HG03066 (cell line): ENCODE measurements around the gene MAD1L1.

Experiments used
- ATAC-seq: cut with Tn5 transposase; IDR thresholded peaks from one replicate; pipeline ENCODE4 v1.9.1; 2021; ENCODE audit warnings: low read depth; ENCODE audit not compliant: unreplicated experiment

MAD1L1 gene

DNA sequence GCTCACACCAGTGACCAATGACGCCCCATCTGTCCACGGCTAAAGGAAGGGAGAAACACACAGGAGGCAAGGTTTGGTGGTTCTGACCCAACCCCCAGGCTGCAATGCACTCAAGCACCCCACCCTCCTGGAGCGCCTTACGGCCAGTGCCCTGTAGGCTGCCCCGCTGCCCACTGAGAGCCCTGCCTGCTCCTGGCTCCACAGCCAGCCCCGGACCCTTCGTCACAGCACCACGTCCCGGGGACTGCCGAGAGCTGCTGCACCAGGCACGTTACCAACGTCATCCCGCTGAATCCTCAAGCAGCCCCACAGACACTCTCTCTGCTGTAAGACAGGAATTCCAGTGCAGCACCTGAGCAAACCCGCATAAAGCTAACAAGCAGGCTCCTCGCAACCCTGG is 87.8 kb downstream of the MAD1L1 start:
- ATAC-seq, result no peak

- ATAC-seq, result no peak
Measured at GRCh38 chr7:2143981-2144595, 88.7 kb downstream of the MAD1L1 start.

DNA sequence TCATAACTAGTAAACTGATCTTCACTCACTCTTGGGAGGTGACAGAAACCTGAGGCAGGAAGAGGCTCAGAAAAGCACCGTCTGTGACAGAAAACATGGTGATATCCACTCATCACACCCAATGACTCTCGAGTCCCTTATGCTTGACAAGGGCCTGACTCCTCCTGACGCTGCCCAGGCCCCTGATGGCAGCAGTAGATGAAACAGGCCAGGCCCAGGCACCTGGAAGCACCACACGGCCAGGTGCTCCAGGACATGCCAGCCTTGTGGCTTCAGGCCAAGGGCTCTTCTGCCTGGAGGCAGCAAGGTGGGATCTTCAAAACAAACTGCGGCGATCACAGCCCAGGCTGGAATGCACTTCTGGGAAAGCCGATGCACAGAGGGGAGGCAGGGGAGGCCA is 89.3 kb downstream of the MAD1L1 start:
- ATAC-seq, result no peak

DNA sequence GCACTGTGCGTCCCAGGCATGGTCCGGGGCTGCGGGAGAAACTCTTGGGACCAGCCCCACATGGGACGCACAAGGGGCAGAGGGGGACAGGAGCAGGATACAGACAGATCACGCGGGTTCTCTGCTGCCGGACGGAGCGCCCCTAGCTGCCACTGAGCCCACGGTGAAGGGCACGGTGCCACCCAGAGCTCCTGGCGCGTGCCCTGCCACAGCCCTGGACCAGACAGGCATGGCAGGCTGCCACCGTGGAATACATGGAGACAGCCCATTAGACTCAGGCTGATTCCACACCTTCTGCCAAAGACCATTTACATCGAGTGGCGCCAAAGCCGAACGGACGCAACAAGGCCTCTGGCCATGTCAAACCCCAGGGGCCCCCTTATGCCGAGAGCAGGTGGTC is 90.4 kb downstream of the MAD1L1 start:
- ATAC-seq, result no peak

DNA sequence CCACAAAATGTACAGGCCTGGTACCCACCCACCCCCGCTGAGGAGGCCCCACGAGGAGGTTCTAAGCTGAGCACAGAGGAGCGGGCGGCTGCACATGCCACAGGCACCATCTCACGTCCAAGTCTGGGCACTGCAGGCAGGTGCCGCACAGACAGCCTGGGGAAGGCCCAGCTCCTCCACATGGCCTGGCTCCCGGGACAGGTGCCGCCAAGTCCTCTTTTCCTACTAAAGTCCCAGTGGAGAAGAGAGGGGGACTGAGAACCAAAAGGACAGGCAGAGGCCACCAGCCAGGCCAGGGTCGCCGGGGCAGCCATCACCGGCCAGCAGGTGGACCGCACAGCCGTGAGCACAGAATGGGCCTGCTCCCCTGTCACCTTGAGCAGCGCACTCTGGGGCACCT is 91.1 kb downstream of the MAD1L1 start:
- no peak for ATAC-seq

GRCh38 chr7:2141021-2141410 is 91.7 kb downstream of the MAD1L1 start:
- ATAC-seq, result no peak

- no peak for ATAC-seq
Measured at GRCh38 chr7:2140216-2141020, 92.3 kb downstream of the MAD1L1 start.

- ATAC-seq, result no peak
Measured at GRCh38 chr7:2139004-2139699, 93.6 kb downstream of the MAD1L1 start.

DNA sequence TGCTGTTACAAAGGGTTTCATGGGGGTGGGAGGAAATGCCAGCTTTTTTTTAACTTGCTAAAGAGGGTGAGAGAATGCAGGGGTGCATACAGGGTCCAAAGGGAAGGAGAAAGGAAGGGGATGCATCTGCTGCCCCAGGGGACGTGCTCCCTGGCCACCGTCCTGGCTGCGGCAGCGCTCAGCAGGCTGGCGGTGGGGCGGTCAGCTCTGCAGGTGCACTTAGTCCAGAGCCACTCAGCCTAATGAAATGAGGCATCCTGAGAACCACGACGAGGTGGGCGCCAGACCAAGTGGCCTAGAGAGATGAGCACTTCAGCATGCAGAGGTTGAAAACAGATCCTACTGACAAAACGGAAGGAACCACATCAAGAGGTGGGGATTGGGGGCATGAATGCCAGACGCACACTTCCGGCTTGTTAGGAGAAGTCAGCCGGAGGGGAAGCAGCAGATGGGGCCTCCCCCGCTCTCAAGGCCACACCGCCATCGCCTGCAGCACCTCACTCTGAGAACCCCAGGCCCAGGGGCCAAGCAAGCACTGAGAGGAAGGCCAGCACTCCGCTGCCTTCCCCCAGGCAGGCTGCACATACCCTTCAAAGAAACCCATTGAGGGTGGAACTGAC is 94.5 kb downstream of the MAD1L1 start:
- no peak for ATAC-seq

DNA sequence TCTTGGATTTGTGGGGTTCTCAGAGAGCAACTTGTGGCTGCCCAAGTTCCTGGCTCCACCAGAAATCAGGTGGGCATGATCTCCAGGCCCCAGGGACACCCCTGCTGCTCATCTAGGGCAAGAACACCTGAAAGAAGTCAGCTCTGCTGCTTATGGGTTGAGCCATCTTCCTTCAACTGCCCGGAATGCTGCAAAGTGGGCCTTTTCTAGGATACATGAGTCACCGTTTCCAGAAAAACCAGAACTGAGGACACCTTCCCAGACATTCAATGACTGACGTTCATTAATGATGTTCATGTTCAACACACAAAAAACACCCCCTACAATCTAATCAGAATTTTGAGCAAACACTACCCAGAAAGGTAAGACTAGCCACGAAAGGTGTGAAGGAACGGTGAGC is 98.0 kb downstream of the MAD1L1 start:
- ATAC-seq, result no peak

GRCh38 chr7:2132243-2132642 is 100.5 kb downstream of the MAD1L1 start:
- no peak for ATAC-seq

- no peak for ATAC-seq
Measured at GRCh38 chr7:2131800-2132199, 100.9 kb downstream of the MAD1L1 start.

DNA sequence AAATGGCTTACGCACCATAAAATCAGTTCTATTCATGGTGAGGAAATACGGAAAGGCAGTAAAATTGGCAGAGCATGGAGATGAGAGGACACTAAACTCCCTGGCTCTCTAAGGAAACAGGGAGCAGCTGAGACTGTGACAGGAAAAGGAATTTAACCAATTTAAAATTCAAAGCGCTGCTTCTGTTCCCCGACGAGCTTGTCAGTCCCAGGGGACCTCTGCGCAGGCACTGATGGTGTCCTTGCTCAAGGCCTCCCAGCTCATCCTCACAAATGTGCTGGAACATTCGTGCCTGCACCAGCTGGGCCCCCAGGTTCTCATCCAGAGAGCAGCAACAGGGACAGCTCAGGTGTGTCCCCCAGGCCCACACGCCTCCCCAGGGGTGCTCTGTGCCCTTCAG is 101.4 kb downstream of the MAD1L1 start:
- no peak for ATAC-seq

DNA sequence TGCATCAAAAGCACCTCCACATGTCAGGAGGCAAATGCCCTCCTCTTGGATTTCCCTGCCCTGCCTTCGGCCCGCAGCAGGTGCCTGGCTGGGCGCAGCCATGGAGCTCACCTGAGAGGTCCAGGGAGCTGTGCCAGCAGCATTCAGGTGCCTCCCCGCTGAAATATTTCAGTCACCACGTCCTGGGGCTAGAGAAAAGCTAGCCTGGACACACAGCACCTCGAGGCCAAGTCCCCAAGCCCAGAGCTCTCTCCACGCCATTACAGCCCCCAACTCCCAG is 102.7 kb downstream of the MAD1L1 start:
- ATAC-seq, result no peak

- ATAC-seq, result no peak
Measured at GRCh38 chr7:2129323-2130095, 103.2 kb downstream of the MAD1L1 start.

GRCh38 chr7:2128601-2129322 is 104.0 kb downstream of the MAD1L1 start:
- ATAC-seq, result no peak

DNA sequence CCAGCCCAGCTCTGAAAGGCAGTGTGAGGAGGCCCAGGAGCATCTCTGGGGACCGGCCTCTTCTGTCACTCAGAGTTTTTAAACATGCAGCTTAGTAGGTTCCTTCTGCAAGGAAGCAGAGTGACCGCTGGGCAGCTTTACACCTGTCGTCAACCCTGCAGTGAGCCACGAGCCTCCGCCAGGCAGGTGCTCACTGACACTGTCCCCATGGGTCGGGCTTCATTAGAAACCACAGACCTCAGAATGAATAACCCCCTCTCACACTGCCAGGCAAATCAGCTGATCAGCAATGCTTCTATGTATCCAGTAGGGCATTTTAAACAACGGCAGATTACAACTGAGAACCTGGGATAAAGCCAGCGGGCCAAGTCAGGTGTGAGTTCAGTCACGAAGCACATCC is 106.1 kb downstream of the MAD1L1 start:
- no peak for ATAC-seq

- no peak for ATAC-seq
Measured at GRCh38 chr7:2125931-2126330, 106.8 kb downstream of the MAD1L1 start.

DNA sequence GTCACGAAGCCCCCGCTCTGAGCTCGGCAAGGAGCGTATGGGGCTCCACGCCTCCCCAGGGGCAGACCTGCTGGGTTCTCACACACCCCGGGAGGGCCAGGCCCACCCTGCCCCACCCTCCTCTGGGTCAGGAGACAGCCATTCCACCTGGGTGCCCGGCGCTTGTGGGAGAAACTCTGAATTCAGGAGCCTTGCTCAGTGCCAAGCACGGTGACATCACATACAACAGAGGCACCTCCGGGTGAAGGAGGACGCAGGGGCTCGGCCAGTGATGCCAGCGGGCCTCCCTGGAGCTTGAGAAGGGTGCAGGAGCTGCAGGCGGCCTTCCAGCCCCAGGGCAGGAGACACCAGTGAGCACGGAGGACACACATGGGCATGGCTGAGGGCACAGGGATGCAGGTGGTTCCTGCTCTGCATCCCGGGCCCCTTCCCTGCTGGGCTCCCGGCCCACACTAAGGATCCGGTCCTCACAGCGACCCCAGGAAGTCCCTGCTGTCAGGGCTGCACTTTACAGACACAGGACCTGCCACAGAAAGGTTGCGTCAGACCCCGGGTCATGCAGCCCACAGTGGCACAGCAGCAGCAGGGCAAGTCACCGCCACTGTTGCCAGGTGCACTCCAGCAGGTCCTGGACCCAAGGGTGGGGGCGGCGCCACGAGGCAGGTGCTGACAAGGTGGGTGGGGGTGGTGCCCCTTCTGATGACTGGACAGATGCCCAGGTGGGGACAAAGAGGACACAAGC is 108.0 kb downstream of the MAD1L1 start:
- ATAC-seq, result no peak

- ATAC-seq, result no peak
Measured at GRCh38 chr7:2123916-2124315, 108.8 kb downstream of the MAD1L1 start.
